KMS-11 (cell line): ENCODE results near the gene FRMD4A.

Experiments used
- H2AFZ ChIP-seq: fragments of 200-600 bp; sonication (generic); 2 replicates; pipeline ENCODE4 v1.6.1; 2016; ENCODE audit warnings: antibody characterized with exemption, mixed run types, low read depth
- H3K27ac ChIP-seq: fragments of 200-600 bp; sonication (generic); 2 replicates; pipeline ENCODE4 v1.6.1; 2016; ENCODE audit warnings: mild to moderate bottlenecking, mixed run types
- H3K27me3 ChIP-seq: fragments of 200-600 bp; sonication (generic); 2 replicates; pipeline ENCODE4 v1.6.1; 2017; ENCODE audit warnings: mild to moderate bottlenecking, low read depth, mixed run types, moderate library complexity; ENCODE audit not compliant: insufficient read depth
- H3K36me3 ChIP-seq: fragments of 200-600 bp; sonication (generic); 2 replicates; pipeline ENCODE4 v1.6.1; 2017; ENCODE audit warnings: mild to moderate bottlenecking, mixed run types; ENCODE audit not compliant: insufficient read depth
- H3K4me1 ChIP-seq: fragments of 200-600 bp; sonication (generic); 2 replicates; pipeline ENCODE4 v1.6.1; 2016; ENCODE audit warnings: mild to moderate bottlenecking, low read depth, mixed run types; ENCODE audit not compliant: poor library complexity, severe bottlenecking
- H3K4me2 ChIP-seq: fragments of 200-600 bp; sonication (generic); 2 replicates; pipeline ENCODE4 v1.7.0; 2016; ENCODE audit warnings: mild to moderate bottlenecking, mixed run types
- H3K4me3 ChIP-seq: fragments of 200-600 bp; sonication (generic); IDR thresholded peaks from 2 replicates; pipeline ENCODE4 v1.6.1; 2017; ENCODE audit warnings: low read depth, low read length, mixed read lengths; ENCODE audit not compliant: insufficient read depth
- H3K79me2 ChIP-seq: fragments of 200-600 bp; sonication (generic); 2 replicates; pipeline ENCODE4 v1.6.1; 2016; ENCODE audit warnings: low read depth, mixed run types; ENCODE audit not compliant: insufficient read depth
- H3K9ac ChIP-seq: fragments of 200-600 bp; sonication (generic); 2 replicates; pipeline ENCODE4 v1.6.1; 2016; ENCODE audit warnings: mild to moderate bottlenecking, mixed run types
- H4K20me1 ChIP-seq: fragments of 200-600 bp; sonication (generic); 2 replicates; pipeline ENCODE4 v1.6.1; 2016; ENCODE audit warnings: mild to moderate bottlenecking, mixed run types; ENCODE audit not compliant: insufficient read depth
- TF ChIP-seq, protein P1 (sequence below): fragments of 200-600 bp; sonication (generic); conservative IDR thresholded peaks from 2 replicates; pipeline ENCODE4 v1.6.1; 2017; ENCODE audit warnings: low read depth, mild to moderate bottlenecking, antibody characterized with exemption, low read length, moderate library complexity, mixed read lengths

FRMD4A gene

DNA sequence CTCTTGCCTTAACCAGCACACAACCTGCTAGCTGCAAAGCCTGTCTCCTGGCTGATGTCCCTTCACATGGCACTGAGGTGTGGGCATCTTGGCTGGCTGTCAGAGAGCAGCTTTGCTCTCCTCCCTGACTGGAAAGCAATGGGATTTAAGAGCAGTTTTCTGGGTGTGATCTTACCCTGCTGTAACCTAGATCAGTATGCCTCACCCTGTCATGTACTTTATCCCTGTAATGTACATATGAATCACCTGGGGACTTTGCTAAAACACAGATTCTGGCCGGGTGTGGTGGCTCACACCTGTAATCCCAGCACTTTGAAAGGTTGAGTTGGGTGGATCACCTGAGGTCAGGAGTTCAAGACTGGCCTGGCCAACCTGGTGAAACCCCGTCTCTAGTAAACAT is 209.9 kb downstream of the FRMD4A start:
- no peak overlapping the region for H3K4me2 ChIP-seq
- H3K36me3 ChIP-seq = no peaks in the 10 kb centered on the region
- H3K27me3 ChIP-seq = no peaks in the 10 kb centered on the region
- H3K4me3 ChIP-seq = no peak overlapping the region
- H2AFZ ChIP-seq = no peak overlapping the region
- H3K79me2 ChIP-seq = no peaks in the 10 kb centered on the region
- TF ChIP-seq, protein P1, sequence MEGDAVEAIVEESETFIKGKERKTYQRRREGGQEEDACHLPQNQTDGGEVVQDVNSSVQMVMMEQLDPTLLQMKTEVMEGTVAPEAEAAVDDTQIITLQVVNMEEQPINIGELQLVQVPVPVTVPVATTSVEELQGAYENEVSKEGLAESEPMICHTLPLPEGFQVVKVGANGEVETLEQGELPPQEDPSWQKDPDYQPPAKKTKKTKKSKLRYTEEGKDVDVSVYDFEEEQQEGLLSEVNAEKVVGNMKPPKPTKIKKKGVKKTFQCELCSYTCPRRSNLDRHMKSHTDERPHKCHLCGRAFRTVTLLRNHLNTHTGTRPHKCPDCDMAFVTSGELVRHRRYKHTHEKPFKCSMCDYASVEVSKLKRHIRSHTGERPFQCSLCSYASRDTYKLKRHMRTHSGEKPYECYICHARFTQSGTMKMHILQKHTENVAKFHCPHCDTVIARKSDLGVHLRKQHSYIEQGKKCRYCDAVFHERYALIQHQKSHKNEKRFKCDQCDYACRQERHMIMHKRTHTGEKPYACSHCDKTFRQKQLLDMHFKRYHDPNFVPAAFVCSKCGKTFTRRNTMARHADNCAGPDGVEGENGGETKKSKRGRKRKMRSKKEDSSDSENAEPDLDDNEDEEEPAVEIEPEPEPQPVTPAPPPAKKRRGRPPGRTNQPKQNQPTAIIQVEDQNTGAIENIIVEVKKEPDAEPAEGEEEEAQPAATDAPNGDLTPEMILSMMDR = no peak
- H3K4me1 ChIP-seq = no peaks in the 10 kb centered on the region
- no peaks in the 10 kb centered on the region for H4K20me1 ChIP-seq
- no peak overlapping the region for H3K9ac ChIP-seq
- no peak overlapping the region for H3K27ac ChIP-seq

DNA sequence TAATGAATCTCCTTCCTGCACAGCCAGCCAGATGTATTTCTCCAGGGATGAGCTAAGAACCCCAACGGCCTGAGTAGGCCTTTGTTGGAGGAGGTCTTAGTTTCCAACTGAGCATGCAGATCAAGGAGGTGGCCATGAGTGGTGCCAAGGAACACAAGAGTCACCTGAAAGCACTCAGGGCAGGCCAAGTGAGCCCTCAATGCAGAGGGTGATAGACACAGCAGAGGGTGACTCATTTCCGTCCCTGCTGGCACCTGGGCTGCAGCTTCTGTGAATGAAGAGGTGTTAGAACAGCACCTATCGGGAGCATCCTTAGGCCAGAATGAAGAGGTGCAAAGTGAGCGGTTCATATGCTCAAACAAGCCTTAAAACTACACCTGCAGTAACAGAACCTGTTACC is 211.8 kb downstream of the FRMD4A start:
- no peaks in the 10 kb centered on the region for H3K27me3 ChIP-seq
- no peak overlapping the region for H2AFZ ChIP-seq
- H3K36me3 ChIP-seq = no peaks in the 10 kb centered on the region
- H3K79me2 ChIP-seq = no peaks in the 10 kb centered on the region
- no peaks in the 10 kb centered on the region for H4K20me1 ChIP-seq
- H3K9ac ChIP-seq = no peak overlapping the region
- no peaks in the 10 kb centered on the region for H3K4me1 ChIP-seq
- H3K27ac ChIP-seq = no peak overlapping the region
- H3K4me2 ChIP-seq = no peak overlapping the region
- TF ChIP-seq, protein P1 = no peak
- no peak overlapping the region for H3K4me3 ChIP-seq

DNA sequence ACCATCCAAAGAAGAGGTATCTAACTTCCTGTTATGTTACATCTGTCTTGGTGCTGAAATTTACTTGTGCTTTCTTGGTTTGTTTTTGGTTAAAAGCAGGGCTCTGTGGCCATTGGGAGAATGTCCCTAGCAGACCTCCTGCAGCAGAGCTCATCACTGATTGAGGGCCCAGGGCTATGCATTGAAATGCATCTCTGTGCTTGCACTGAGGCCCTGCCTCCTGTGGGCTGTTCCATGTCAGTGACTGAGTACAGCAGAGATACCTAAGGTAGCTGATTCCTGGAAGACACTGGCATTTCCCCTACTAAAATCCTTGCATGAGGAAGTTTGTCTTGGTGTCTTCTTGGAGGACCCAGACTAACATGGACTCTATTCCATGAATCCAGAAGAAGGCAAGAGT is 213.9 kb downstream of the FRMD4A start:
- Histone ChIP-seq H3K36me3 (no peaks in the 10 kb centered on the region), H3K4me2 (no peak overlapping the region), H2AFZ (no peak overlapping the region), H3K9ac (no peak overlapping the region), H3K79me2 (no peaks in the 10 kb centered on the region), H4K20me1 (no peaks in the 10 kb centered on the region), H3K27ac (no peak overlapping the region), H3K27me3 (no peaks in the 10 kb centered on the region), H3K4me1 (no peaks in the 10 kb centered on the region), H3K4me3 (no peak overlapping the region)
- TF ChIP-seq, protein P1 = no peak

DNA sequence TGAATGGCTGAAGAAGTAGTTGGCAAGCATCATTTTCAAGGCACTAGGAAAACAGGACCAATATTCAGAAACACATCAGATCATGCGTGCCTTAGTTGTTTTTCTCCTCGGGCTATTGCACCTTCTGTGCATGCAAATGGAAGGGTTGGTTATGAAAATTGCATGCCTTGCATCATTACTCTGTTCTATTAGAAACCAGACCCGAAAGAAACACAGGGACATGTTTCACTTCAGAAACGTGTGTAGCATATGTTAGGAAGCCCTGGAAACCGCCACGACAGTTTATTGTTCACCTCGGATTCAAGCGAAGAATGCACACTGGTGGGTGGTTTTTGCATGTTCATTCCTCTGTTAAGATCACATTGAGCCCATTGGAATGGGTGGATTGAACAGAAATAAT is 214.7 kb downstream of the FRMD4A start:
- Histone ChIP-seq H4K20me1 (no peaks in the 10 kb centered on the region), H2AFZ (no peak overlapping the region), H3K79me2 (no peaks in the 10 kb centered on the region), H3K36me3 (no peaks in the 10 kb centered on the region), H3K4me1 (no peaks in the 10 kb centered on the region), H3K4me2 (no peak overlapping the region), H3K9ac (no peak overlapping the region), H3K4me3 (no peak overlapping the region), H3K27me3 (no peaks in the 10 kb centered on the region), H3K27ac (no peak overlapping the region)
- TF ChIP-seq, protein P1 = no peak
